HepG2 (cell line): Measurements from ENCODE around the gene COG8. TPM values are rescaled to one million over a fixed set of nuclear protein-coding genes. Genes with fewer than 3 reads are reported as not detected.

Experiments used
- CREBL2 ChIP-seq: sonication (generic); formaldehyde crosslinking; IDR thresholded peaks from 2 replicates; pipeline ENCODE4 v1.8.1; 2023; ENCODE audit warnings: missing genetic modification reagents, mild to moderate bottlenecking, borderline replicate concordance
- FOXJ3 ChIP-seq: sonication (generic); formaldehyde crosslinking; IDR thresholded peaks from 2 replicates; pipeline ENCODE4 v1.4.0; 2020; ENCODE audit warnings: missing genetic modification reagents, mild to moderate bottlenecking, borderline replicate concordance
- GPN1 ChIP-seq: sonication (generic); formaldehyde crosslinking; IDR thresholded peaks from 2 replicates; pipeline ENCODE4 v1.5.1; 2020; ENCODE audit warnings: missing genetic modification reagents, borderline replicate concordance
- HDAC1 ChIP-seq: sonication (generic); formaldehyde crosslinking; IDR thresholded peaks from 2 replicates; pipeline ENCODE4 v1.5.1; 2020; ENCODE audit warnings: mild to moderate bottlenecking, missing genetic modification reagents
- IRF1 ChIP-seq: sonication (generic); formaldehyde crosslinking; IDR thresholded peaks from 2 replicates; pipeline ENCODE4 v1.4.0; 2020; ENCODE audit warnings: low read depth, mild to moderate bottlenecking, missing genetic modification reagents
- MIXL1 ChIP-seq: IDR thresholded peaks from 2 replicates; pipeline ENCODE4 v1.6.1; 2016
- MXD1 ChIP-seq: sonication (generic); formaldehyde crosslinking; IDR thresholded peaks from 2 replicates; pipeline ENCODE4 v1.4.0; 2020; ENCODE audit warnings: mild to moderate bottlenecking, missing genetic modification reagents
- PHF5A ChIP-seq: IDR thresholded peaks from one replicate; pipeline ENCODE4 v1.6.1; 2018; ENCODE audit warnings: low read depth, missing genetic modification reagents; ENCODE audit not compliant: unreplicated experiment
- PRPF4 ChIP-seq: fragments of 200-400 bp; formaldehyde crosslinking; IDR thresholded peaks from 2 replicates; pipeline ENCODE4 v1.6.1; 2016; ENCODE audit warnings: low read length, low read depth; ENCODE audit not compliant: poor library complexity, severe bottlenecking
- ZNF235 ChIP-seq: sonication (generic); formaldehyde crosslinking; IDR thresholded peaks from 2 replicates; pipeline ENCODE4 v1.8.1; 2023; ENCODE audit warnings: mild to moderate bottlenecking, missing genetic modification reagents, borderline replicate concordance
- ZSCAN31 ChIP-seq: sonication (generic); formaldehyde crosslinking; IDR thresholded peaks from 2 replicates; pipeline ENCODE4 v1.5.0; 2020; ENCODE audit warnings: low read depth, mild to moderate bottlenecking, missing genetic modification reagents
- polyA plus RNA-seq, 8 experiments: library from polyadenylated mRNA; depleted of rRNA in 3 of 8; stranded (reverse) in 7 of 8; unstranded in 1 of 8; fragments of >200 nt; fragmentation: Illumina TruSeq in 4 of 8; extraction: Trizol in 4 of 8; gene quantifications; 2 replicates each; pipeline versions ENCODE4 v1.2.1 to v1.2.3, GENCODE V29; 2011 to 2016; ENCODE audit warnings: low read depth in 4 of 8, missing spikeins in 1 of 8, mixed read lengths in 1 of 8; ENCODE audit not compliant: insufficient read depth in 1 of 8
- total RNA-seq, 5 experiments: library from RNA; depleted of rRNA; stranded (reverse); fragments of >200 nt; fragmentation: Illumina TruSeq; extraction: Trizol; gene quantifications; 2 replicates each; pipeline ENCODE4 v1.2.3, GENCODE V29; 2016; ENCODE audit warnings: low read depth in 1 of 5
- TF ChIP-seq, protein P1 (sequence below), 2 experiments: sonication (generic) in 1 of 2; formaldehyde crosslinking in 1 of 2; IDR thresholded peaks; 2 replicates each; pipeline versions ENCODE4 v1.6.1 to v1.9.0; 2014 to 2022; ENCODE audit warnings: antibody characterized with exemption in 1 of 2, borderline replicate concordance in 1 of 2, inconsistent platforms in 1 of 2, low read depth in 1 of 2, missing genetic modification reagents in 1 of 2
- TF ChIP-seq, protein P2 (sequence below): sonication (generic); formaldehyde crosslinking; IDR thresholded peaks from 2 replicates; pipeline ENCODE4 v1.5.0; 2020; ENCODE audit warnings: missing genetic modification reagents
- TF ChIP-seq, protein P3 (sequence below): sonication (generic); formaldehyde crosslinking; IDR thresholded peaks from 2 replicates; pipeline ENCODE4 v1.4.0; 2020; ENCODE audit warnings: low read depth, missing genetic modification reagents

The COG8 gene
- total and polyA plus RNA-seq, 2 of the 13 experiments (the other 11 are each of a cell fraction or from before 2014, with no cell fraction given) = 45.5 to 52.1 TPM

GRCh38 chr16:69330286-69331109 is 8.9 kb downstream of the COG8 start, which contains the start of gene PDF (continued):
- TF ChIP-seq, protein P1, sequence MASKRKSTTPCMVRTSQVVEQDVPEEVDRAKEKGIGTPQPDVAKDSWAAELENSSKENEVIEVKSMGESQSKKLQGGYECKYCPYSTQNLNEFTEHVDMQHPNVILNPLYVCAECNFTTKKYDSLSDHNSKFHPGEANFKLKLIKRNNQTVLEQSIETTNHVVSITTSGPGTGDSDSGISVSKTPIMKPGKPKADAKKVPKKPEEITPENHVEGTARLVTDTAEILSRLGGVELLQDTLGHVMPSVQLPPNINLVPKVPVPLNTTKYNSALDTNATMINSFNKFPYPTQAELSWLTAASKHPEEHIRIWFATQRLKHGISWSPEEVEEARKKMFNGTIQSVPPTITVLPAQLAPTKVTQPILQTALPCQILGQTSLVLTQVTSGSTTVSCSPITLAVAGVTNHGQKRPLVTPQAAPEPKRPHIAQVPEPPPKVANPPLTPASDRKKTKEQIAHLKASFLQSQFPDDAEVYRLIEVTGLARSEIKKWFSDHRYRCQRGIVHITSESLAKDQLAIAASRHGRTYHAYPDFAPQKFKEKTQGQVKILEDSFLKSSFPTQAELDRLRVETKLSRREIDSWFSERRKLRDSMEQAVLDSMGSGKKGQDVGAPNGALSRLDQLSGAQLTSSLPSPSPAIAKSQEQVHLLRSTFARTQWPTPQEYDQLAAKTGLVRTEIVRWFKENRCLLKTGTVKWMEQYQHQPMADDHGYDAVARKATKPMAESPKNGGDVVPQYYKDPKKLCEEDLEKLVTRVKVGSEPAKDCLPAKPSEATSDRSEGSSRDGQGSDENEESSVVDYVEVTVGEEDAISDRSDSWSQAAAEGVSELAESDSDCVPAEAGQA (IDR thresholded peaks at IDR 0.05; ENCODE audit: low read depth) = peak; percentile 73; the same call in 1 of the 2 replicates
- TF ChIP-seq, protein P1 (CRISPR knock-in tag; IDR thresholded peaks at IDR 0.05; ENCODE audit: borderline replicate concordance) = peak; percentile 86
- TF ChIP-seq, protein P2, sequence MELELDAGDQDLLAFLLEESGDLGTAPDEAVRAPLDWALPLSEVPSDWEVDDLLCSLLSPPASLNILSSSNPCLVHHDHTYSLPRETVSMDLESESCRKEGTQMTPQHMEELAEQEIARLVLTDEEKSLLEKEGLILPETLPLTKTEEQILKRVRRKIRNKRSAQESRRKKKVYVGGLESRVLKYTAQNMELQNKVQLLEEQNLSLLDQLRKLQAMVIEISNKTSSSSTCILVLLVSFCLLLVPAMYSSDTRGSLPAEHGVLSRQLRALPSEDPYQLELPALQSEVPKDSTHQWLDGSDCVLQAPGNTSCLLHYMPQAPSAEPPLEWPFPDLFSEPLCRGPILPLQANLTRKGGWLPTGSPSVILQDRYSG (CRISPR knock-in tag) = no peak; the same call in 1 of the 2 replicates
- TF ChIP-seq CREBL2 (no peak; the same call in 1 of the 2 replicates), MIXL1 (peak; percentile 80; the same call in 1 of the 2 replicates), FOXJ3 (CRISPR knock-in tag) (no peak), IRF1 (no peak; the same call in 1 of the 2 replicates), PRPF4 (no peak), ZSCAN31 (peak; percentile 84), ZNF235 (CRISPR knock-in tag) (peak; percentile 93), MXD1 (CRISPR knock-in tag) (peak; percentile 79), GPN1 (CRISPR knock-in tag) (no peak; the same call in 1 of the 2 replicates), HDAC1 (peak; percentile 72; the same call in 1 of the 2 replicates), PHF5A (CRISPR knock-in tag) (peak; percentile 99)
- TF ChIP-seq, protein P3, sequence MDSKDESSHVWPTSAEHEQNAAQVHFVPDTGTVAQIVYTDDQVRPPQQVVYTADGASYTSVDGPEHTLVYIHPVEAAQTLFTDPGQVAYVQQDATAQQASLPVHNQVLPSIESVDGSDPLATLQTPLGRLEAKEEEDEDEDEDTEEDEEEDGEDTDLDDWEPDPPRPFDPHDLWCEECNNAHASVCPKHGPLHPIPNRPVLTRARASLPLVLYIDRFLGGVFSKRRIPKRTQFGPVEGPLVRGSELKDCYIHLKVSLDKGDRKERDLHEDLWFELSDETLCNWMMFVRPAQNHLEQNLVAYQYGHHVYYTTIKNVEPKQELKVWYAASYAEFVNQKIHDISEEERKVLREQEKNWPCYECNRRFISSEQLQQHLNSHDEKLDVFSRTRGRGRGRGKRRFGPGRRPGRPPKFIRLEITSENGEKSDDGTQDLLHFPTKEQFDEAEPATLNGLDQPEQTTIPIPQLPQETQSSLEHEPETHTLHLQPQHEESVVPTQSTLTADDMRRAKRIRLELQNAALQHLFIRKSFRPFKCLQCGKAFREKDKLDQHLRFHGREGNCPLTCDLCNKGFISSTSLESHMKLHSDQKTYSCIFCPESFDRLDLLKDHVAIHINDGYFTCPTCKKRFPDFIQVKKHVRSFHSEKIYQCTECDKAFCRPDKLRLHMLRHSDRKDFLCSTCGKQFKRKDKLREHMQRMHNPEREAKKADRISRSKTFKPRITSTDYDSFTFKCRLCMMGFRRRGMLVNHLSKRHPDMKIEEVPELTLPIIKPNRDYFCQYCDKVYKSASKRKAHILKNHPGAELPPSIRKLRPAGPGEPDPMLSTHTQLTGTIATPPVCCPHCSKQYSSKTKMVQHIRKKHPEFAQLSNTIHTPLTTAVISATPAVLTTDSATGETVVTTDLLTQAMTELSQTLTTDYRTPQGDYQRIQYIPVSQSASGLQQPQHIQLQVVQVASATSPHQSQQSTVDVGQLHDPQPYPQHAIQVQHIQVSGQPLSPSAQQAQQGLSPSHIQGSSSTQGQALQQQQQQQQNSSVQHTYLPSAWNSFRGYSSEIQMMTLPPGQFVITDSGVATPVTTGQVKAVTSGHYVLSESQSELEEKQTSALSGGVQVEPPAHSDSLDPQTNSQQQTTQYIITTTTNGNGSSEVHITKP (CRISPR knock-in tag) = no peak; the same call in 1 of the 2 replicates
